Ascending aorta (tissue), 2 donors: ENCODE data around the gene COX7A1. TPM values are rescaled to one million over a fixed set of nuclear protein-coding genes. Genes with fewer than 3 reads are reported as not detected.

Experiments
- DNase-seq, 2 donors: peaks; one replicate each; pipeline ENCODE4 v3.0.0-alpha.2; 2019; ENCODE audit warnings: low spot score in 2 of 2
- H3K27ac ChIP-seq, 2 donors: fragments of 200-600 bp; sonication (generic); one replicate each; pipeline ENCODE4 v1.5.1; 2016 to 2017; ENCODE audit warnings: mild to moderate bottlenecking in 1 of 2
- H3K27me3 ChIP-seq: fragments of 200-600 bp; sonication (generic); one replicate; pipeline ENCODE4 v1.5.1; 2017
- H3K36me3 ChIP-seq, 2 donors: fragments of 200-600 bp; sonication (generic); one replicate each; pipeline ENCODE4 v1.5.1; 2016
- H3K4me1 ChIP-seq, 2 donors: fragments of 200-600 bp; sonication (generic); one replicate each; pipeline ENCODE4 v1.5.1; 2016 to 2017; ENCODE audit warnings: mild to moderate bottlenecking in 1 of 2
- H3K4me3 ChIP-seq, 2 donors: fragments of 200-600 bp; sonication (generic); one replicate each; pipeline ENCODE4 v1.5.1; 2016 to 2017; ENCODE audit warnings: mild to moderate bottlenecking in 1 of 2
- H3K9me3 ChIP-seq, 2 donors: fragments of 200-600 bp; sonication (generic); one replicate each; pipeline ENCODE4 v1.5.1; 2016
- CTCF ChIP-seq, 3 experiments: fragments of 200-600 bp in 2 of 3; fragments of 450-650 bp in 1 of 3; sonication (generic) in 2 of 3; IDR thresholded peaks; one replicate each; pipeline ENCODE4 v1.5.1; 2016 to 2019; ENCODE audit warnings: antibody characterized with exemption in 3 of 3, mild to moderate bottlenecking in 1 of 3, moderate library complexity in 1 of 3
- intact Hi-C: fragments of 100-400 bp; cut with DNase I; formaldehyde crosslinking; loops from one replicate; pipeline ENCODE4 v1.15.1; 2023
- total RNA-seq: library from RNA; depleted of rRNA; stranded (reverse); fragments of >200 nt; gene quantifications from one replicate; pipeline ENCODE4 v1.1.0, GENCODE V29; 2016

The COX7A1 gene
- total RNA-seq, 1 donor from 2014 or later, result 51.2 TPM

GRCh38 chr19:36128392-36128736, 23.9 kb downstream of the COX7A1 start:
- intact Hi-C loops, result loop anchor here (1.0 to 10.0 kb wide), 3 partner anchors 11 to 786 kb away; partner anchors contain the start of genes TBCB, ZNF568 and ZNF829
- Histone ChIP-seq H3K4me3 (peak overlapping the region; percentile 57 to 63), H3K27me3 (no peaks in the 10 kb centered on the region), H3K9me3 (no peaks in the 10 kb centered on the region), H3K27ac (peak overlapping the region; percentile 83 to 92), H3K36me3 (peaks cover 24 to 26% of the 10 kb centered on the region in 2 donors), H3K4me1 (peaks cover 0 to 13% of the 10 kb centered on the region in 2 donors)
- no peak for DNase-seq
- no peak for TF ChIP-seq CTCF (IDR thresholded peaks at IDR 0.05)

DNA sequence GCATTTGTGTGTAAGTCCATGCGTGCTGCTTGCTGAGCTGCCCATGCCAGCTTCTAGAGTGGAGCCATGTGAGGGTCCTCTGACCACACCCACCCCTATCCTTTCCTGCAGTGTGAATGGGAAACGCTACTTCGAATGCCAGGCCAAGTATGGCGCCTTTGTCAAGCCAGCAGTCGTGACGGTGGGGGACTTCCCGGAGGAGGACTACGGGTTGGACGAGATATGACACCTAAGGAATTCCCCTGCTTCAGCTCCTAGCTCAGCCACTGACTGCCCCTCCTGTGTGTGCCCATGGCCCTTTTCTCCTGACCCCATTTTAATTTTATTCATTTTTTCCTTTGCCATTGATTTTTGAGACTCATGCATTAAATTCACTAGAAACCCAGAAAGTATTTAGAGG, 26.7 kb downstream of the COX7A1 start:
- intact Hi-C loops, result loop anchor here (10.0 kb wide), 1 partner anchor 789 kb away; the partner anchor contains the start of genes ZNF568 and ZNF829
- TF ChIP-seq CTCF (IDR thresholded peaks at IDR 0.05), result no peak
- Histone ChIP-seq H3K27ac (no peak overlapping the region), H3K4me1 (peaks cover 0 to 13% of the 10 kb centered on the region in 2 donors), H3K36me3 (peaks cover 46 to 50% of the 10 kb centered on the region in 2 donors), H3K4me3 (no peak overlapping the region), H3K27me3 (no peaks in the 10 kb centered on the region), H3K9me3 (no peaks in the 10 kb centered on the region)
- no peak for DNase-seq

GRCh38 chr19:36121486-36122124, 30.6 kb downstream of the COX7A1 start:
- DNase-seq, result no peak
- Histone ChIP-seq H3K27me3 (no peaks in the 10 kb centered on the region), H3K36me3 (peaks cover 74 to 82% of the 10 kb centered on the region in 2 donors), H3K9me3 (no peaks in the 10 kb centered on the region), H3K27ac (no peak overlapping the region), H3K4me3 (no peak overlapping the region), H3K4me1 (peaks cover 1 to 3% of the 10 kb centered on the region in 2 donors)
- intact Hi-C loops, result loop anchor here (10.0 kb wide), 1 partner anchor 793 kb away; the partner anchor contains the start of genes ZNF568 and ZNF829
- TF ChIP-seq CTCF (IDR thresholded peaks at IDR 0.05), result no peak

- Histone ChIP-seq H3K27me3 (no peaks in the 10 kb centered on the region), H3K4me1 (peaks cover 6 to 9% of the 10 kb centered on the region in 2 donors), H3K4me3 (no peak overlapping the region), H3K27ac (no peak overlapping the region), H3K36me3 (peaks cover 73 to 82% of the 10 kb centered on the region in 2 donors), H3K9me3 (no peaks in the 10 kb centered on the region)
- TF ChIP-seq CTCF (IDR thresholded peaks at IDR 0.05), result no peak
- DNase-seq, result no peak
- intact Hi-C loops, result loop anchor here (10.0 kb wide), 1 partner anchor 794 kb away; the partner anchor contains the start of genes ZNF568 and ZNF829
Measured at GRCh38 chr19:36120984-36121358, 31.3 kb downstream of the COX7A1 start.

DNA sequence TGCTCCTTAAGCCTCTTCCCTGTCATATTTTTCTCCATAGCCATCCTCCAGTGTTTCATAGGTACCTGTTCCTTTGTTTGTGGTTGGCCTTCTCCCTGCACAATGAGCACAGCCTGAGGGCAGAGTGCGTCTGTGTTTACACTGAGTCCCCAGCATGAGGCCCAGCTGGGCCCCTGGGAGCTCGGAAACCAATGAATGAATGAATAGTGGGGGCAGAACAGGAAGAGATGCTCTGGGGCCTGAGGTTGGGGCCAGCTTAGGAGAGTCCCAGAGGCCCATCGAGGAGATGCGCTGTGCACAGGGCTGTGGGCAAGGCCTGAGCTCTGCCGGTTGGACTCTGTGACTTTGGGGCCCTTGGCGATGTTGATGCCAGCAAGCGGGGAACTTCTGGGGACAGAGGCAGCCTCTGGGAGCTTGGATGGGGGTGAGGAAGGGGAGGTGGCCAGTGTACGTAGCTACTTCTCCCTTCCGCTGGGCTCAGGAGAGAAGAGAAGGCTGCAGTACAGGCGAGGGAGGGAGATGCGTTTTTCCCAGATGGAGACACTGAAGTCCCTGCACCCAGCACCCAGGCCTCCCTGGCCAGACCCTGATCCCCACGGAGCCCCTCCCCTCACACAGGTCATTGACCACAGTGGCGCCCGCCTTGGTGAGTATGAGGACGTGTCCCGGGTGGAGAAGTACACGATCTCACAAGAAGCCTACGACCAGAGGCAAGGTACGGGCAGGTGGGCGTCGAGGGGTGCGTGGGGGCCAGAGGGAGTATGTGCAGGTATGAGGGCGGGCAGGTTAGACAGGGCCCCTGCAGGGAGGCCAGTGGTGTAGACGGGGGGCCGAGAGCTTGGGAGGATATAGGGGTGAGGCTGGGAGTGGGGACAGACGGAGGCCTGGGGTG, 31.9 kb downstream of the COX7A1 start:
- Histone ChIP-seq H3K9me3 (no peaks in the 10 kb centered on the region), H3K27ac (no peak overlapping the region), H3K4me3 (no peak overlapping the region), H3K36me3 (peaks cover 67 to 75% of the 10 kb centered on the region in 2 donors), H3K4me1 (peaks cover 6 to 11% of the 10 kb centered on the region in 2 donors), H3K27me3 (no peaks in the 10 kb centered on the region)
- no peak for DNase-seq
- no peak for TF ChIP-seq CTCF (IDR thresholded peaks at IDR 0.05)
- intact Hi-C loops, result loop anchor here (10.0 kb wide), 1 partner anchor 794 kb away; the partner anchor contains the start of genes ZNF568 and ZNF829
